ENCODE results near the gene NCR3LG1. TPM values are rescaled to one million over a fixed set of nuclear protein-coding genes. Genes with fewer than 3 reads are reported as not detected.

Gene NCR3LG1
- total RNA-seq, 1 experiment from 2014 or later: 1.4 TPM

GRCh38 chr11:17415523-17416104 is 64.0 kb downstream of the NCR3LG1 start:
- no peaks in the 10 kb centered on the region for H4K20me1 ChIP-seq (ENCODE audit: control insufficient read depth, insufficient read depth, insufficient read length)
- H3K79me1 ChIP-seq (ENCODE audit: insufficient read depth, low read depth, low read length, poor library complexity, severe bottlenecking): no peaks in the 10 kb centered on the region
- Mint-ChIP-seq H3K4me1 (peaks cover 14 to 28% of the 10 kb centered on the region in 2 experiments), H3K4me3 (no peak overlapping the region), H3K9me3 (peaks cover 0 to 3% of the 10 kb centered on the region in 2 experiments; a peak in 1 of 5 replicates), H3K27ac (no peak overlapping the region), H3K36me3 (ENCODE audit: insufficient read depth in 1 of 3, low read depth in 3 of 3) (no peaks in the 10 kb centered on the region), H3K27me3 (ENCODE audit: low read depth) (peaks cover 72% of the 10 kb centered on the region)
- no peak overlapping the region for H2BK15ac ChIP-seq (ENCODE audit: low read depth, low read length)
- no peak overlapping the region for H3K4me2 ChIP-seq (ENCODE audit: insufficient read depth, insufficient read length, low read length)
- H2BK120ac ChIP-seq (ENCODE audit: low read depth, low read length, poor library complexity, severe bottlenecking): no peak overlapping the region
- DNase-seq: no peak
- H4K91ac ChIP-seq (ENCODE audit: insufficient read length, low read depth, low read length): no peak overlapping the region
- H2AK5ac ChIP-seq (ENCODE audit: insufficient read length, low read length): no peak overlapping the region
- H3K23ac ChIP-seq (ENCODE audit: insufficient read length, low read depth, low read length): no peak overlapping the region
- H2BK12ac ChIP-seq (ENCODE audit: insufficient read length, low read depth, low read length): no peak overlapping the region
- WGBS (ENCODE audit: extremely low coverage, insufficient read length, low lambda C conversion rate): no CpG with 5 or more reads among the region's 6 CpGs
- no peak overlapping the region for H2BK5ac ChIP-seq (ENCODE audit: insufficient read length, low read length)
- H3T11ph ChIP-seq (ENCODE audit: low read length): no peak overlapping the region
- TF ChIP-seq CTCF (conservative IDR thresholded peaks at IDR 0.05): no peak
- no peaks in the 10 kb centered on the region for H3K79me2 ChIP-seq (ENCODE audit: insufficient read depth, low read length)
- no peak overlapping the region for H3K56ac ChIP-seq (ENCODE audit: insufficient read length, low read depth, low read length)
- H3K14ac ChIP-seq (ENCODE audit: insufficient read depth, low read length): no peak overlapping the region
- H3K4me1 ChIP-seq (ENCODE audit: insufficient read depth, low read length): no peaks in the 10 kb centered on the region
- no peak overlapping the region for H4K5ac ChIP-seq (ENCODE audit: insufficient read length, low read depth, low read length)
- H2BK20ac ChIP-seq (ENCODE audit: low read depth, low read length, poor library complexity, severe bottlenecking): no peak overlapping the region
- no peak overlapping the region for H3K4ac ChIP-seq (ENCODE audit: low read depth, low read length)
- no peak overlapping the region for H3K18ac ChIP-seq (ENCODE audit: insufficient read length, low read depth, low read length)
- no peak overlapping the region for H3K27ac ChIP-seq (ENCODE audit: insufficient read length, low read depth, low read length)
- no peak overlapping the region for H4K8ac ChIP-seq (replicated peaks; ENCODE audit: insufficient read length, low read depth, low read length)
- H3K23me2 ChIP-seq (ENCODE audit: insufficient read length, low read depth, low read length, poor library complexity, severe bottlenecking): no peaks in the 10 kb centered on the region
- H3K9ac ChIP-seq (ENCODE audit: extremely low read depth, insufficient read length, low read length): no peak overlapping the region
- no peaks in the 10 kb centered on the region for H3K27me3 ChIP-seq (ENCODE audit: insufficient read depth, low read length)
- no peak overlapping the region for H2AFZ ChIP-seq (ENCODE audit: low read length)
- H3K9me3 ChIP-seq (ENCODE audit: control insufficient read depth, low read depth, low read length): no peaks in the 10 kb centered on the region
